ENCODE measurements around the gene TNFAIP3. TPM values are rescaled to one million over a fixed set of nuclear protein-coding genes. Genes with fewer than 3 reads are reported as not detected.

TNFAIP3 gene
- total and polyA plus RNA-seq, 2 of the 4 experiments (the other 2 are of a cell fraction) = 5.0 to 14.2 TPM

GRCh38 chr6:137870744-137871247 lies 3.7 kb downstream of the TNFAIP3 start:
- Histone ChIP-seq H2BK15ac (ENCODE audit: low read depth, low read length) (no peak overlapping the region), H3K9me1 (ENCODE audit: insufficient read depth, low read length) (peaks cover 9% of the 10 kb centered on the region; the same call in 1 of the 2 replicates), H4K91ac (ENCODE audit: insufficient read depth, low read depth, low read length) (no peak overlapping the region; the same call in 1 of the 2 replicates), H3K18ac (ENCODE audit: low read depth, low read length) (no peak overlapping the region), H3K14ac (replicated peaks; ENCODE audit: low read depth, low read length) (no peak overlapping the region), H3K4me2 (ENCODE audit: low read depth, low read length) (peak overlapping the region; percentile 34), H3K27me3 (ENCODE audit: control insufficient read depth, insufficient read depth, low read length) (no peaks in the 10 kb centered on the region), H4K20me1 (ENCODE audit: insufficient read depth, low read length) (0 out of 2 replicates have a peak, but pooled peaks cover 6% of the 10 kb centered on the region), H3K4ac (ENCODE audit: low read depth, low read length) (no peak overlapping the region), H3K23ac (ENCODE audit: low read depth, low read length) (0 out of 2 replicates have a peak overlapping the region, but pooled peaks have one; percentile 34), H3K27ac (ENCODE audit: insufficient read depth, low read length) (no peak overlapping the region), H2AK9ac (replicated peaks; ENCODE audit: low read depth, low read length, poor library complexity) (no peak overlapping the region), H3K79me1 (ENCODE audit: low read depth in 1 of 2, low read length in 2 of 2) (peaks cover 13 to 51% of the 10 kb centered on the region in 2 experiments), H3K36me3 (ENCODE audit: control insufficient read depth, insufficient read depth, low read length) (peaks cover 19% of the 10 kb centered on the region), H3K56ac (ENCODE audit: extremely low read depth, insufficient read depth, low read length) (no peak overlapping the region), H2BK20ac (ENCODE audit: low read depth, low read length) (no peak overlapping the region), H3K4me3 (ENCODE audit: insufficient read depth, low read depth, low read length) (peak overlapping the region; percentile 1; the same call in 1 of the 2 replicates), H2BK120ac (ENCODE audit: low read depth, low read length) (no peak overlapping the region), H2AFZ (replicated peaks; ENCODE audit: low read length, poor library complexity) (peak overlapping the region; percentile 14), H3K9me3 (ENCODE audit: control insufficient read depth, insufficient read depth, low read length) (no peaks in the 10 kb centered on the region), H2AK5ac (ENCODE audit: low read depth, low read length) (0 out of 2 replicates have a peak overlapping the region, but pooled peaks have one; percentile 3), H3K4me1 (ENCODE audit: control insufficient read depth, insufficient read depth, low read length) (peaks cover 18% of the 10 kb centered on the region), H4K8ac (ENCODE audit: low read depth in 2 of 2, low read length in 2 of 2) (peak overlapping the region in 1 of 2 experiments; percentile 20; a peak in 1 of 4 replicates), H4K5ac (ENCODE audit: low read depth, low read length) (no peak overlapping the region), H3K9ac (ENCODE audit: low read depth, low read length) (peak overlapping the region; percentile 21; the same call in 1 of the 2 replicates), H2BK5ac (ENCODE audit: low read depth, low read length, poor library complexity, severe bottlenecking) (no peak overlapping the region)
- intact Hi-C loops (cut with micrococcal nuclease) = loop anchor here (5.0 kb wide), 1 partner anchor 143 kb away; no protein-coding TSS in a partner anchor
- no CpG with 5 or more reads among the region's 4 CpGs for WGBS, 2 experiments (ENCODE audit: extremely low coverage in 2 of 2, insufficient read length in 1 of 2)
- dilution Hi-C loops (cut with HindIII; ENCODE audit: low sequenced_read_pairs, unreplicated experiment) = no loop called here
- no TSS peak for BruUV-seq (replicated peaks)
- CTCF ChIA-PET = interaction anchor here (1.0 to 1.5 kb wide), 4 partner anchors 69 to 163 kb away, joined by 3 to 9 read pairs (median 4); no protein-coding TSS in a partner anchor
- in situ Hi-C loops (cut with MboI; ENCODE audit: low sequenced_read_pairs) = no loop called here
- TF ChIP-seq MAZ (IDR thresholded peaks at IDR 0.05; ENCODE audit: borderline replicate concordance, low read depth, low read length) (no peak), FOS (IDR thresholded peaks at IDR 0.05; ENCODE audit: low read depth, low read length) (no peak), RFX5 (IDR thresholded peaks at IDR 0.05; ENCODE audit: low read depth, low read length) (no peak), POLR2A (IDR thresholded peaks at IDR 0.05; ENCODE audit: low read depth, low read length) (no peak), MXI1 (IDR thresholded peaks at IDR 0.05; ENCODE audit: borderline replicate concordance, low read depth, low read length) (no peak), CHD1 (IDR thresholded peaks at IDR 0.05; ENCODE audit: low read depth, low read length) (no peak), RCOR1 (IDR thresholded peaks at IDR 0.05; ENCODE audit: insufficient replicate concordance, low read length) (no peak), RAD21 (IDR thresholded peaks at IDR 0.05; ENCODE audit: low read length) (no peak), CTCF (conservative IDR thresholded peaks at IDR 0.05; ENCODE audit: low read depth, low read length) (no peak)
- POLR2A ChIA-PET (ENCODE audit: unreplicated experiment) = no interaction called here
- ATAC-seq (ENCODE audit: low read depth) = no peak
- DNase-seq = peak; percentile 31
